ENCODE results near the gene ZNF438. TPM values are rescaled to one million over a fixed set of nuclear protein-coding genes. Genes with fewer than 3 reads are reported as not detected.

Gene ZNF438
- total RNA-seq, 1 experiment from 2014 or later = 8.4 TPM

DNA sequence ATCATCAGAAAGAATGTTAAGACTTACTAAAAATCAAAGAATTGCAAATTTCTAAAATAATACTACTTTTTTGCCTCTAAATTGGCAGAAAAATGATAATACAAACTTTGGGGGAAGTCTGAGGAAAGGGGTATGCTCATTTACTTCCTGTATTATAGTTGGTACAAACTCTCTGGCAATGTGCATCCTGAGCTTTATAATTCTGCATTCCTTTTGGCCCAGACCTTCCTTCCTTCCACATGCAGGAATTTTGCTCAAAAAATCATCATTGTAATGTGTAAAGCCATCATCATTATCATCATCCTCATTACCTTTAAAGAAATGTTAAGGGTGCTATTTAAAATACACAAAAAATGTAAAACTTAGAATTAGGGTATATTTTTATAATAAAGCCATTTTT is 148.5 kb downstream of the ZNF438 start:
- no TSS peak for BruUV-seq (replicated peaks)
- H3K27me3 Mint-ChIP-seq (ENCODE audit: insufficient read depth, unreplicated experiment) = no peaks in the 10 kb centered on the region
- H3K36me3 Mint-ChIP-seq (ENCODE audit: insufficient read depth, unreplicated experiment) = no peaks in the 10 kb centered on the region
- DNase-seq (ENCODE audit: unreplicated experiment) = no peak
- TF ChIP-seq, protein P1, sequence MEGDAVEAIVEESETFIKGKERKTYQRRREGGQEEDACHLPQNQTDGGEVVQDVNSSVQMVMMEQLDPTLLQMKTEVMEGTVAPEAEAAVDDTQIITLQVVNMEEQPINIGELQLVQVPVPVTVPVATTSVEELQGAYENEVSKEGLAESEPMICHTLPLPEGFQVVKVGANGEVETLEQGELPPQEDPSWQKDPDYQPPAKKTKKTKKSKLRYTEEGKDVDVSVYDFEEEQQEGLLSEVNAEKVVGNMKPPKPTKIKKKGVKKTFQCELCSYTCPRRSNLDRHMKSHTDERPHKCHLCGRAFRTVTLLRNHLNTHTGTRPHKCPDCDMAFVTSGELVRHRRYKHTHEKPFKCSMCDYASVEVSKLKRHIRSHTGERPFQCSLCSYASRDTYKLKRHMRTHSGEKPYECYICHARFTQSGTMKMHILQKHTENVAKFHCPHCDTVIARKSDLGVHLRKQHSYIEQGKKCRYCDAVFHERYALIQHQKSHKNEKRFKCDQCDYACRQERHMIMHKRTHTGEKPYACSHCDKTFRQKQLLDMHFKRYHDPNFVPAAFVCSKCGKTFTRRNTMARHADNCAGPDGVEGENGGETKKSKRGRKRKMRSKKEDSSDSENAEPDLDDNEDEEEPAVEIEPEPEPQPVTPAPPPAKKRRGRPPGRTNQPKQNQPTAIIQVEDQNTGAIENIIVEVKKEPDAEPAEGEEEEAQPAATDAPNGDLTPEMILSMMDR (IDR thresholded peaks at IDR 0.05; ENCODE audit: unreplicated experiment) = no peak
- H3K4me1 Mint-ChIP-seq (ENCODE audit: insufficient read depth, unreplicated experiment) = no peaks in the 10 kb centered on the region
- no peaks in the 10 kb centered on the region for H3K9me3 Mint-ChIP-seq (ENCODE audit: unreplicated experiment)
- ChIA-PET POLR2A (no interaction called here), CTCF (no interaction called here)
- intact Hi-C loops (cut with micrococcal nuclease) = no loop called here
- H3K27ac Mint-ChIP-seq (ENCODE audit: low read depth, unreplicated experiment) = no peak overlapping the region
- H3K4me3 Mint-ChIP-seq (ENCODE audit: unreplicated experiment) = no peak overlapping the region

DNA sequence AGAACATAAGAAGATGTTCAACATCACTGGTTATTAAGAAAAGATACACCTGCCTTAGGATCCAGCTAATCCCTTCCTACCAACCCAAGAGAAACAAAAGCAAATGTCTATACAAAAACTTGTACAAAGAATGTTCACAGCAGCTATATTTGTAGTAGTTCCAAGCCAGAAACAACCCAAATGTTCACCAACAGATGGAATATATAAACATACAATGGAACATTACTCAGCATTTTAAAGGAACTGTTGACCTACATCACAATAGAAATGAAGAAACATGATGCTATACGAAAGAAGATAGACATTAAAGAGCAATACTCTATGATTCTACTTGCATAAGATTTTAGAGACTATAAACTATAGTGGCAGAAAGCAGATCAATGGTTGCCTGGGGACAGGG is 149.4 kb downstream of the ZNF438 start:
- no peak for DNase-seq (ENCODE audit: unreplicated experiment)
- H3K27me3 Mint-ChIP-seq (ENCODE audit: insufficient read depth, unreplicated experiment) = no peaks in the 10 kb centered on the region
- intact Hi-C loops (cut with micrococcal nuclease) = no loop called here
- H3K36me3 Mint-ChIP-seq (ENCODE audit: insufficient read depth, unreplicated experiment) = no peaks in the 10 kb centered on the region
- TF ChIP-seq, protein P1 (IDR thresholded peaks at IDR 0.05; ENCODE audit: unreplicated experiment) = no peak
- no peaks in the 10 kb centered on the region for H3K9me3 Mint-ChIP-seq (ENCODE audit: unreplicated experiment)
- no peaks in the 10 kb centered on the region for H3K4me1 Mint-ChIP-seq (ENCODE audit: insufficient read depth, unreplicated experiment)
- no peak overlapping the region for H3K4me3 Mint-ChIP-seq (ENCODE audit: unreplicated experiment)
- no peak overlapping the region for H3K27ac Mint-ChIP-seq (ENCODE audit: low read depth, unreplicated experiment)
- ChIA-PET POLR2A (no interaction called here), CTCF (interaction anchor here (0.6 kb wide), 1 partner anchor 13 kb away, joined by 3 read pairs; no protein-coding TSS in a partner anchor)
- no TSS peak for BruUV-seq (replicated peaks)

DNA sequence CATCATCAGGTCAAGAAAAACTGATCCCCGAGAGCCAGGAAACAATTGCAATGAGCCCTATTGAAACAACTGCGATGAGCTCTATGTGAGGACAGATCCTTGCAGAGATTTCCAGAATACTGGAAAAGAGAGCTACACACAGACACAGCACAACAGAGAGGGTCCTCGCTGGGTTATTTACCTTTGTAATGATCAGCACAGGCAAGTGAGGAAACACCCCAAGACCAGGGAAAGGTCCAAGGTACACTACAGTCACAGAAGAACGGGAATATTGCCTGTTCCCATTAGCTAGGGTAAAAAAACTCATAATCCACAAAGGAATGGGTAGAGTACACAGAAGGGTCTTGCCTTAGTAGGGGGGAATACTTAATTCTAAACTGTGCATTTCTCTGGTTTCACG is 152.7 kb downstream of the ZNF438 start:
- CTCF ChIA-PET = no interaction called here
- H3K4me3 Mint-ChIP-seq (ENCODE audit: unreplicated experiment) = no peak overlapping the region
- intact Hi-C loops (cut with micrococcal nuclease) = no loop called here

DNA sequence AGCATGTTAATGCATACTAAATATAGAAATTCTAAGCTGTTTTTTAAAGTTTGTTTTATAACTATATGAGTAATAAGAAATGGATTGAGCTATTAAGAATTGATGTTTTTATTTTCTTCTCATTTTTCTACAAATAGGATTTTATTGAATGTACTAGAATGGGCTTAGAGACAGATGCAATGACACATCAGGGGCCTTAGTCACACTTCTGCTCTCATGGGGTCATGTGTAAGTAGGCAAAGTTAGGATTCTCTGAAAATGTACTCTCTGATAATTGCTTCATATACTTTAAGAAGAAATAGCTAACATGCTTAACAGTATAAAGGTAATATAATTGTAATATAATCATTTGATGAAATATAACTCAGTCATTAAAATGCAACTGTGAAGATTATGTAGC is 154.6 kb downstream of the ZNF438 start:
- CTCF ChIA-PET = no interaction called here
- no peaks in the 10 kb centered on the region for H3K27me3 Mint-ChIP-seq (ENCODE audit: insufficient read depth, unreplicated experiment)
- no peak overlapping the region for H3K4me3 Mint-ChIP-seq (ENCODE audit: unreplicated experiment)
- no TSS peak for BruUV-seq (replicated peaks)
- intact Hi-C loops (cut with micrococcal nuclease) = no loop called here
- H3K4me1 Mint-ChIP-seq (ENCODE audit: insufficient read depth, unreplicated experiment) = peaks cover 6% of the 10 kb centered on the region
- POLR2A ChIA-PET = no interaction called here
- no peak overlapping the region for H3K27ac Mint-ChIP-seq (ENCODE audit: low read depth, unreplicated experiment)
- TF ChIP-seq, protein P1 (IDR thresholded peaks at IDR 0.05; ENCODE audit: unreplicated experiment) = no peak
- no peaks in the 10 kb centered on the region for H3K9me3 Mint-ChIP-seq (ENCODE audit: unreplicated experiment)
- DNase-seq (ENCODE audit: unreplicated experiment) = no peak
- peaks cover 4% of the 10 kb centered on the region for H3K36me3 Mint-ChIP-seq (ENCODE audit: insufficient read depth, unreplicated experiment)

More for the DNA sequence above, 152.7 kb downstream of the ZNF438 start:
- Mint-ChIP-seq H3K27me3 (ENCODE audit: insufficient read depth, unreplicated experiment) (no peaks in the 10 kb centered on the region), H3K4me1 (ENCODE audit: insufficient read depth, unreplicated experiment) (no peaks in the 10 kb centered on the region), H3K36me3 (ENCODE audit: insufficient read depth, unreplicated experiment) (peaks cover 4% of the 10 kb centered on the region), H3K27ac (ENCODE audit: low read depth, unreplicated experiment) (no peak overlapping the region), H3K9me3 (ENCODE audit: unreplicated experiment) (no peaks in the 10 kb centered on the region)
- POLR2A ChIA-PET = no interaction called here
- TF ChIP-seq, protein P1 (IDR thresholded peaks at IDR 0.05; ENCODE audit: unreplicated experiment) = no peak
- no TSS peak for BruUV-seq (replicated peaks)
- DNase-seq (ENCODE audit: unreplicated experiment) = no peak
